HG03342 (cell line): Measurements from ENCODE around the gene TBL1XR1.

Experiments
- ATAC-seq: cut with Tn5 transposase; IDR thresholded peaks from one replicate; pipeline ENCODE4 v1.9.1; 2021; ENCODE audit warnings: mild to moderate bottlenecking, moderate library complexity; ENCODE audit not compliant: unreplicated experiment

The TBL1XR1 gene

DNA sequence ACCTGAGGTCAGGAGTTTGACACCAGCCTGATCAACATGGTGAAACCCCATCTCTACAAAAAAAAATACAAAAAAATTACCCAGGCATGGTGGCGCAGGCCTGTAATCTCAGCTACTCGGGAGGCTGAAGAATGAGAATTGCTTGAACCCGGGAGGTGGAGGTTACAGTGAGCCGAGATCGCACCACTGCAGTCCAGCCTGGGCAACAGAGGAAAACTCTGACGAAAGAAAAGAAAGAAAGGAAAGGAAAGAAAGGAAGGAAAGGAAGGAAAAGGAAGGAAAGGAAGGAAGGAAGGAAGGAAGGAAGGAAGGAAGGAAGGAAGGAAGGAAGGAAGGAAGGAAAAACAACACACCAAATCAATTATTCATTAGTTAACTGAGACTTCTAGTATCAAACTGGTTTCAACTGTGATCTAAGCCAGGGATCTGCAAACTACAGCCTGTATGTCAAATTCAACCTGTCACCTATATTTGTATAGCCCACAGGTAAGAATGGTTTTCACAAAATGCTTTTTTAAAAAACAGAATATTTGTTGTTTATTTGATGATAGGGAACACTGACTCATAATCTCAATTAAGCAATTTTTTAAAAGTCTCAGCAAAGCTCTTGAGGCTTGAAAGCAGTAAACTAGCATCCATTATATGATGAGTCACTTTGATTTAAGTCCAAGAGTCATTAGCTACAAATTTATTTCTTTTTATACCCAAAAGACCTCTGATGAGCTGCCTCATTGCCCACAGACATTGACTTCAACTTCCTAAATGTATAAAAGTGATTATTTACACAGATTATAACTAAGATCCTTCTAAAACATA is 127.6 kb downstream of the TBL1XR1 start:
- no peak for ATAC-seq

DNA sequence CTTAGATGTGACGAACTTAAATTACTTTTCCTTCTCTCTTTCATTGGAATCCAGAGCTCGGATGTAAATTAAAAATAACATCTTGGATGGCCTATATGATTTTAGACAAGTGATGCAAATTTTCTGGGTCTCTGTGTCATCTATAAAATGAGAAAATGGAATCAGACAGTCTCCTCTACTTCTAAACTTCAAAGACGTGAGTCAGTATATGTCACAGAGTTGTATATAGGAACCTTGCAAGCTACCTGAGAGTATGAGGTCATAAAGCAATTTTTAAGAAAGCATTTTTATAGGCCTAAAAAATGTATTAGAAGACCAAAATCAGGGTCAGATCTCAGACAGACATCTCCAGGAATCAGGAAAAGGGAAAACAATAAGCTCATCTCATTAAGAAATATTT is 128.3 kb downstream of the TBL1XR1 start:
- no peak for ATAC-seq

DNA sequence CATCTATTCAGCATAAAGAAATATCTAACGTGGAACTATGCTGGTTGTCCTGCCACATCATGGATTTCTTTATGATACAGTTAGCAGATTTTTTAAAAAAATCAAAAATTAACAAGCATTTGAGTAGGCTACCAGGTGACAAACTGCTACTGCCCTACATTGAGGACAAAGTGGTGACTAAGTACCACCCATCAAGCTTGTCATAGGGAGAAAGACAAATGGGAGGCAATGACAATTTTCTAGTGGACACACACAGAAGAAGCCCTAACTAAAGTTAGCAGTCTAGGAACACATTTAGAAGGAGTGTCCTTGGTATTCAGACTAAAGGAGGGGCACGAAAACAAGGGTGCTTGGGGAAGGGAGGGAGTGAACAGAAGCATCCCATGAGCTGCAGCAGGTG is 131.2 kb downstream of the TBL1XR1 start:
- no peak for ATAC-seq

DNA sequence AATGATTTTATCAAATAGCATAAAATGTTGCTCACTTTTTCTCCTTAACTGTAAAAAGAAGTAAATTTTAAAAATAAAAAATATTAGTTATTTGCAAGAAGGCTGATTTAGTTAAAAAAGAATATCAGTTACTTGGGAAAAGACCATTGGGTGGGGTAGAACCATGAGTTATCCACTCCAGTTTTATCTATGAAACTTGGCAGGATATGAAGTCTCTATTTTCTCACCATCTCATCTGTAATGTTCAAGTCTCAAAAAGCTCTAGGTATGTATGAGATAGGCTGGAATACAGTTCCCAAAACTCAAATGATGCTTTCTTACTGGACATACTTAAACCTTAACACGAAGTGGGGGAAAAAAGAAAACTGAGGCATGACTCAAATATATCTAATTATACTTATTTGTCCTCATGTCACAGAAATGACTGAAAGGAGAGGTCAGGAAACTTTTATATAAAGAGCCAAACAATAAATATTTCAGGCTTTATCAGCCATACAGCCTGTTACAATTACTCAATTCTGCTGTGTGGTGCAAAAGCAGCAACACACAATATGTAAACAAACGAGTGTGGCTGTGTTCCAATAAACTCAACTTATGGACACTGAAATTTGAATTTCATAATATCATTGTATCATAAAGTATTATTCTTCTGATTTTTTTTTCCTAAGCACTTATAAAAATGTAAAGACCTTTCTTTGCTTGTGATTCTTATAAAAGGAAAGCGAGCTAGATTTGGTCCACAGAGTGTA is 131.8 kb downstream of the TBL1XR1 start:
- no peak for ATAC-seq

DNA sequence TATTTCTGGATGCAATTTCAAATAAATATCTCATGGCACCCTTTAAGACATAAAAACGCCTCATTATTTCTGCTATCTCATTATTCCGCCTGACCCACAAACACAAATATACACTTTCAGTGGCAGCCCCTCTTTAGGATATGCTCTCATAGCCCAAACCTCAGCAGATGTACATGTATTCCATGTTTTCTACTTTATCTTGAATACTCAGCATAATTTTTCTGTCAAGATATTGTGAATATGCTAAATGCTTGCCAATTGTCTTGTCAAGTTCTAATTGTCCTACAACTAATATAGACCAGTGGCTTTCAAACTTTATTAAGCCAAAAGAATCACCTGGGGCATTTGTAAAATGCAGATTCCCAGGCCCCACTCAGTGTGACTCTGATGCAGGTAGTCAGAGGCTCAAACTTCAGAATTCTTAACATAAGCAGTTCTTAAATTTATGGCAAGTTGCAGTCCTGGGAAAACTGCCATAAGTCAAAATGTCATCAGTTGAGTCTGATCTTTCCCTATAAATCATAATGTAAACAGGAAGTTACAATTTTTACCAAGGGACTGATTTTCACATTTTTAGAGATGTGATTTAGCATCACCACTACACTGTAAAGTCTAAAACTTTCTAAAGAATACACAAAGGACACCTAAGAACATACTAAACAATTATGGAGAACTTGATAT is 135.1 kb downstream of the TBL1XR1 start:
- no peak for ATAC-seq

DNA sequence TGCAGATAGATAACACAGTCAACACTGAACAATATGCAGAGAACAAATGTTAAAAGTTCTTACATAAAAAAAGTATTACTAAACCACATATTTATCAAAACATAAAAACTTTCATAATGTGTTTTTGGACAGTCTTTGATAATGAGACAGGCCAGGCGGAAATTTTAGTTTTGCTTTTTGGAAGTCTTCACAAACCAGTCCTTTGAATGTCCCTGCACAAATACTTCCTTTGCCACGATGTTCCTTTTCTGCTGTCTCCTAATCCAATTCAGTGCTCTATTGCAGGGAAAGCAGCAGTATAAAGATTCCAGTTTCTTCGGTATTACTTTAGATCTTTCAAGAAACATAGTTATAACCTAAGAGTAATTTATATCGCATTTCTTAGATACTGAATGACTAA is 135.9 kb downstream of the TBL1XR1 start:
- no peak for ATAC-seq

DNA sequence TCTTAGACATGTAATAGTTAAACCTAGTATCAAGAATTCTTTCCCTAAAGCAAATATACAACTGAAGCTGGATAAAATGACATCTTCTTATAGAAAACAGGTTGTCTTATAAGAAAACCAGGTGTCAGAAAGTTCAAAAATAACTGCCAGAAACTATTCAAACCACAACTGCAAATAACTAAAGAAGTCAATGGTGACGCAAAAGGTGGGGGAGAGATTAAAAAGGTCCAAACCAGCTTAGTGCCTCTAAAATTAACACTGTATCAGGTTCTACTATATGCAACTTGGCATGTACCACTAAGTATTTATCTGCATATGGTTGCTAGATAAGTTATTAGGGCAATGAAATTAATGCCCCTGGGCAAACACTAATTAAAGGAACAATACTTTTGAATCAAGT is 136.8 kb downstream of the TBL1XR1 start:
- ATAC-seq = no peak

DNA sequence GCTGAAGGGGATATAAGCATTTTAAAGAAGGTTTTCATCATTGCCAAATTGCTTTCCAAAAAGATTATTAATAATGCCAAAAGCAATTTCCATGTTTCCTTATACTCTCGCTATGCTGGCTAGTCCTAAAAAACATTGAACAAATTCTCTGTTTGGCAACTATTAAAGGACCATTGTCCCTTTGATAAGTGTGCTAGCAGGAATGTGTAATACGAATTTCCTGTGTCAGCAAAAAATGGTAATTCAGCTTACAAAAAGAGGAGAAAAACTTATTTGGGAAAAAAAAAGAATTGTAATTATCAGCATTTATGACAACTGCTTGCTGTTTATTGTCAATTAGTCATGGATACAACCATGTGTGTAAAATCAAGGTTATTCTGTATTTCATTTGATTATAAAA is 138.6 kb downstream of the TBL1XR1 start:
- no peak for ATAC-seq

DNA sequence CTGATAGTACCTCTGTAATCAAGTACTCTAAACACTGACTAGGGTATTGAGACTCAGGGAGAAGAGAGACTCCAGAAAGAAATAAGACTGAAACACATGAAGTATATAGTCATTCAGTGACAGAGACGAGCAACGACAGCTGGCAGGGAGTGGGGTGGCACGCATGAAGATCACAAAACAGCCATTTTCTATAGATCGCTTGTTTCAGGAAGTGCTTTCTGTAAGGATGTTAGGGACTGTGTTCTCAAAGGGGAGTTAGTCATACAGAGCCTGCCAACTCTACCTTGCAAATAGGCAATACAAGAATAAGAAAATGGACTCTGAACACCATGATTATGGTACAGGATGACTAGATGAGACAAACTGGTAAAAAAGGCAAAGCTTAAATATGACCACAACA is 139.5 kb downstream of the TBL1XR1 start:
- peak; percentile 98 for ATAC-seq

DNA sequence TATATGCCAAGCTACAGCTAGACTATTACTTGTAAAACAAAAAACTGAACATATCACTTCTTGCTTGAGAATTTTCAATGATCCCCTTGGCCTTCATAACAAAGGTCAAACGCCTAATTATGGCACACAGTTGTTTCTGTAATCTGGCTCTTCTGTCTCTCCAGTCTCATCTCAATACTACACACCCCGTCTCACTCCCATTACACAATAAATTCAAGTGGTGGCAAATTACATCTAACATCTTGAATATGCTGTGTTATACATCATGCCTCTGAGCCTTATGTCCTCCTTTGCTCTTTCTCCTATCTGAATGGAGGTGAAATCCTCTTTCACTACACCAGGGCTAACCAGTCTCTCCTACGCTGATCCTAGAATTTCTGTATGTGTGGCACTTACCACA is 140.4 kb downstream of the TBL1XR1 start:
- no peak for ATAC-seq

DNA sequence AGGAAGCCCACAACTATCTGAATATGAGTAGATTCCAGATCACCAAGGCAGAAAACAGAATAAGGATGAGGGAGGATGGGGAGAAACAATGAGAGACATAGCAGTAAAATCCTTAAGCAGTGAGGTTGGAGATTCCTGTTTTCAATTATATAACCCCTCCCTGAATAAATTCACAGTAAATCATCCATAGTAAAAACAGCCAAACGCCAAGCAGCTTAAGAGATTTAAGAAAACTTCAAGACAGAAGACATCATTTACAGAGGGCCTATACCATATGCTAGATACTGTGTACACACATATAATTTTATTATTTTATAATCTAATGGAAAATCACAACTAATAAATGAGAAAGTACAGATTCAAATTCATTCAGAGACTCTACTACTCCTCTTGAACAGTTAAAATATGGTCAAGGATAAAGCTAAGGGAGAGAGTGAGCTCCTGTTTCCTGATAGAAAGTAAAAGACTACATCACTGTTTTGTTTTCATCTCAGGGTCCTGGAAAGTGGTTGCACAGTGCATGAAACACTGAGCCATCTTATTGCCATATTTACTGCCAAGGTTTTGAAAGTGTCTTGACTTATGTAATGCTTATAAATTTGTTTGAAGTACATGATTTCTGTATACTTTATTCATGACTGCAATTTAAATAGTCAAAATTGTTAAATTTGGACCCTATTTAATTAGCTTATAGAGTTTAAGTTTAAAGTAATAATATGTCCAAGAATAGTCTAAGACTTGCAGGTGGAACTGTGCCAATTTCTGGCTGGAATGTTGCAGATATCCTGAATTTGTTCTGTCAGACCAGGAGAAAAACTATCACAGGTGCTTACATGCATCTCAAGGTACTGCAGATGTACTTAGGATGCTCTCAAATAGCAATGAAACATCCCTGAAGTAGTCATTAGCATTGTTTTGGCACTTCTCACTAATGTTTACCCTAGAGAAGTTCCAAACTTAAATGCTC is 141.4 kb downstream of the TBL1XR1 start:
- ATAC-seq = no peak

DNA sequence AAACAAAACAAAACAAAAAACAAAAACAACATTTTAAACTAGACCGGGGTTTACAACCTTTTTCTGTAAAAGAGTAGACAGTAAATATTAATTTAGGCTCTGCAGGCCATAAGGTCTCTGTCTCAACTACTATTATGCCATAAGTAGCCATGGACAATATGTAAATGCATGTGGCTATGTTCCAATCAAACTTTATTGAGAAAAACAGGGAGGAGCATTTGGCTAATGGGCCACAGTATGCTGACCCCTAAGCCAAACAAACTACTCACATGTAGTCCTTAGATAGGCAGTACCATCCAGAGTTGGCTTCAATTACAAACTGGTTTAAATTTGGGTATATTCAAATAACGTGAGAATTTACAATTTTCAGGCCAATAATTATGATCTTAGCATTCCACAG is 144.2 kb downstream of the TBL1XR1 start:
- ATAC-seq = no peak

DNA sequence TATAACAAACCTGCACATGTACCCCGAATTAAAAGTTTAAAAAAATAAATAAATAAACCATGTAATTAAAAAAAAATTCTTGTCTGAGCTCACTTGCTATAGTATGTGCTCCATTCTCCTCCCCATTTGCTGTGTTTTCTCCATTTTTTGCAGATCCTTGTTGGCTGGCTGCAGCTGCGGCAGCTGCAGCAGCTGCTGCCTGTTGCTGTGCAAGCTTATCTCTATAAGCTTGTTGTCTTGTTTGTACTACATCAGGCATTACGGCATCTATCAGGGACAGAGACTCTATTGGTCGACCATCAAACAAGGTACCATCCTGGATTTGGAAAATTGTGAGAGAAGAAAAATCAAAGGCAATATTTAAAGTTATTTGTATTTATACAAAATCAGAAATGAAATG is 145.9 kb downstream of the TBL1XR1 start:
- no peak for ATAC-seq

DNA sequence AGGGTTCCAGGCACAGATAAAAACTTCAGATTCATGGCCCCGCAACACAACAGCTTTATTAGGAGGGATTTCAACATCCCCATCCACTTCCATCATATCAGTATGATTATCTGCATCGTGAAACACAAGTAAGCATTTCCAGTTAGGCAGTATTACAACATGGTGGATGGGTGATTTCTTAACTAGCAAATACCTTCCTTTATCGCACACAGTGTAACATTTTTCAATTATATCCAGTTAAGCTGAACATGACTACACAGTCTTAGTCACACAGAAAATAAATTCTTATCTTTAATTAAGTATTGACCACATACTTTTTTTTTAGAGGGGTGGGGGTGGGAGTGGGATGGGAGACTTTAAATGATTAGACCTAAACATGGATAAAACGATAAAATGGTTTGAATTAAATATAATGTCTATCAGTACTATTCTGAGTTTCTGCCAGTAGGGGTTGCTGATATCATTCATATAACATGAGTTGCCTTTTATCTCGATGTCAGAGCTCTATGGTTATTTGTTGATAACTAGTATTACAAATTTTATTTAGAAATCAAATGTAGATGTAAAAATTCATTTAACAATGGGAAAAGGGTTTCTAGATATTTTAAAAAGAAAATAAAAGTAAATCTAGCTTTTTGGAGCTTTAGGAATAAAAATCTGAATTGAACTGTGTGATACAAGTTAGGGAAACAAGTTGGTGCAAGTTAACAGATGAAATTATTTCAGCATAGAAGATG is 146.6 kb downstream of the TBL1XR1 start:
- no peak for ATAC-seq

DNA sequence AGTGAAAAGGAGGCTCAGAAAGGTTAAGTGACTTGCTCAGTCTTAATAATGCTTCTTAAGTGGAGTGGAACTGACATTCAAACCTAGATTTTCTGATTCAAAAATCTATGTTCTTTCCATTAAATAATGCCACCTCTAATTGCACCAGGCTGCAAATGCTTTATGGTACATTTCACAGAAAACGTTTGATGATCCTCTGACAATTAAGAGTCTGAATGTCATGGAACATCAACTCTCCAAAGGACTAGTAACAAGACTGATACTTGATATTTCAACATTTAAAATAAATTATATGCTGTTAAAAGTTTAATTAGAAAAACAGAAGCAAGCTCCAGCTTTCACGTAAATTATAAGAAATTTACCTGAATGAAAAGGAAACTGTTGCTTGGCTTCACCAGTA is 151.5 kb downstream of the TBL1XR1 start:
- ATAC-seq = no peak

DNA sequence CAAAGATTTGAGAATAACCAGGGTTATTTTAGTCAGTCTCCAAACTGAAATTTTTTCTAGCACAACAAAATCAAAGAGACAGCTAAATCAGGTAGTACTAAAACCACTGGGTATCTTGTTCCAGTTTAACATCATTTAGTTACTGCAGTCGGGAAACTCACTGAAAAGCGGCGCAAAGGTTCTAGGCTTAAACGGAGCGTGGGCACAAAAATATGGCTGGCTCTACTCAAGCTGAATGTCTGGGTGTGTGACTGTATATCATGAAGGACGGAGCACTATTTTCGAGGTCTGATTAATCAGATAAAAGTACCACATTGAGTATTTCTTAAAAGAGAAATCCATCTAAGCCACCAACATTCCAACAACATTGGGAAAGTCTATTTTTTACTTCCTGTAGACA is 152.1 kb downstream of the TBL1XR1 start:
- no peak for ATAC-seq

DNA sequence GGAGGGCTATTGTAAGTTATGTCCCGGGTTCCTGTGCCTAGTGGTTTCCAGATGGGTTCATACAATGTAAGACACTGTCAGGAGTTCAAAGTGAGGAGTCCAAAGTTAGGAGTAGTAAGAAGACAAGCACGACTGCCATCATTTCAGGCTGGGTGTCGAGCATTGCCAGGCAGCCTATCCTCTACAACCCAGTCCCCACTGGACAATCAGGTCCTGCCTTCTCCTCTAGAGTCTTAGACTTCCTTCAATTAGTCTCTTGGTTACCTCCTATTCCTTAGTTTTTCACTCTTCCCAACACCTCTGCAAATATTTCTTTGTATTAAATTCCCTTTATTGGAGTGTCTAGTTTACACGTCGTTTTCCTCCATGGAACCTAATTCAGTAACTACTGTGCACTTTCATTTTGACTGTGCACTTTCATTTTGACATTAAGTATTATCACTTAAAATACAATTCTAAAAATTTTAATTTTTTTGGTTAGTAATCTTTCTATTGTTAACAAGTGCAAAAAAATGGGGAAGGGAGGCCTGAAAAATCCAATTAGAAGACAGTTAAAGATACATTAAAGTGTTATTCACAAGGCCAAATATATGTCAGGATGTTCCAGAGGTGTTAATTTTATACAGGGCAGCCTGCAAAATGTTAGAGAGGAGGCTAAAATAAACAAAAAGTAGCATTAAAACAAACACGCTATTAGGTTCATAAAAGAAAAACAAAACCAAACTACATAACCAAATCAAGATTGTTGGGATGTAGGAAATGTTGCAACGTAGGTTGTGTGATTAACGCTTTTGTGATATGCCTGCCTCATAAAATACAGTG is 155.3 kb downstream of the TBL1XR1 start:
- no peak for ATAC-seq

DNA sequence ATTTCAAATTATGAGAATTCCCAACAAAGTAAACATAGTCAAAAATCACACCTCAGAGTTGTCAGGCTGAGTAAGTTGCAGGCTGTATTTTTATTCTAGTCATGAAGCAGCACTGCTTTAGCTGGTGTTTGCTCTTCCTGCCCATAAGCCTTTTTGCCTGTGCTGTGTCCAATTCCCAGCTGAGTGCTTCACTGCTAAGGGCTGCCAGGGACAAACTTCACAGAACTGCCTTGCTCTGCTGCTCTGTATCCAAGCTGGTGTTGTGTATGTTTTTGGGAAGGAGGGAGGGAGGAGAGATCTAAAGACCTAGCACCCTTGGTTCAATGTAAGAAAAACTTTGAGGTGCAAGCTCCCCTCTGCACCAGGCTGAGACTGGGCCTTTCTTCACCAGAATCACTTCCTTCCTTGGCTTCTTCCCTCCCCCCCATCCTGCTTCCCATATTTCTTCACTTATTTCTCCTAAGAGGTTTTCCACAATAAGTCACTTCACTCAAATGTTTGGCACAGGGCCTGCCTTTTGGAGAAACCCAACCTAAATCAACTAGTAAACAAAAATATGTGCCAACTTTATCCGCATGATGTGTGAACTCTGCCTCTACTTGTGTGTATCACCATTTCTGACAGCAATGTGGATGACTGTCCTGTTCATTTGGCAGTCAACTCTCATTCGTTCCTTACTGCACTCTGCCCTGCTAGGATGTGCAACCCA is 156.1 kb downstream of the TBL1XR1 start:
- ATAC-seq = no peak
